SK-N-SH (cell line): Measurements from ENCODE around the gene CDH26.

Experiments used
- CTCF ChIP-seq: fragments of 200-600 bp; sonication (generic); IDR thresholded peaks from 2 replicates; pipeline ENCODE4 v1.6.1; 2017; ENCODE audit warnings: antibody characterized with exemption, mild to moderate bottlenecking, moderate library complexity
- FOXM1 ChIP-seq: IDR thresholded peaks from 2 replicates; pipeline ENCODE4 v1.4.0; 2012; ENCODE audit warnings: low read depth, mild to moderate bottlenecking
- JUND ChIP-seq: IDR thresholded peaks from 2 replicates; pipeline ENCODE4 v1.4.0; 2012
- MAX ChIP-seq: IDR thresholded peaks from 2 replicates; pipeline ENCODE4 v1.4.0; 2012; ENCODE audit warnings: low read depth
- NFIC ChIP-seq: IDR thresholded peaks from 2 replicates; pipeline ENCODE4 v1.4.0; 2012; ENCODE audit warnings: borderline replicate concordance
- TAF1 ChIP-seq: IDR thresholded peaks from 2 replicates; pipeline ENCODE4 v1.6.1; 2012; ENCODE audit warnings: low read depth, mild to moderate bottlenecking, low read length, moderate library complexity, borderline replicate concordance

- TF ChIP-seq MAX = no peak
- no peak for TF ChIP-seq NFIC
- no peak for TF ChIP-seq JUND
- no peak for TF ChIP-seq TAF1
- TF ChIP-seq CTCF = no peak
- TF ChIP-seq FOXM1 = no peak
Observed at GRCh38 chr20:59958626-59959025, 403 bp downstream of the CDH26 start.
